ENCODE measurements around the gene EIF2B1.
A peak's percentile ranks its signal among the peaks of the same experiment; 100 is the strongest.

The EIF2B1 gene

GRCh38 chr12:123576611-123577010 is 56.9 kb downstream of the EIF2B1 start:
- TF ChIP-seq CTCF (IDR thresholded peaks at IDR 0.05; ENCODE audit: low read depth, low read length) = no peak
- Histone ChIP-seq H3K27me3 (ENCODE audit: insufficient read depth, low read depth, severe bottlenecking) (no peaks in the 10 kb centered on the region), H3K27ac (no peak overlapping the region), H3K9me3 (ENCODE audit: severe bottlenecking) (no peaks in the 10 kb centered on the region), H3K4me3 (ENCODE audit: low read depth, low read length) (no peak overlapping the region), H3K36me3 (no peaks in the 10 kb centered on the region; the same call in 1 of the 2 replicates)
- DNase-seq = no peak

GRCh38 chr12:123573870-123574269 is 59.6 kb downstream of the EIF2B1 start:
- H3K27ac ChIP-seq = no peak overlapping the region
- H3K27me3 ChIP-seq (ENCODE audit: insufficient read depth, low read depth, severe bottlenecking) = no peaks in the 10 kb centered on the region
- TF ChIP-seq CTCF (IDR thresholded peaks at IDR 0.05; ENCODE audit: low read depth, low read length) = no peak
- no peaks in the 10 kb centered on the region for H3K9me3 ChIP-seq (ENCODE audit: severe bottlenecking)
- no peak for DNase-seq
- no peaks in the 10 kb centered on the region; the same call in 1 of the 2 replicates for H3K36me3 ChIP-seq
- no peak overlapping the region for H3K4me3 ChIP-seq (ENCODE audit: low read depth, low read length)

- no peaks in the 10 kb centered on the region; the same call in 1 of the 2 replicates for H3K36me3 ChIP-seq
- H3K27ac ChIP-seq = no peak overlapping the region
- TF ChIP-seq CTCF (IDR thresholded peaks at IDR 0.05; ENCODE audit: low read depth, low read length) = no peak
- H3K4me3 ChIP-seq (ENCODE audit: low read depth, low read length) = no peak overlapping the region
- DNase-seq = no peak
- H3K9me3 ChIP-seq (ENCODE audit: severe bottlenecking) = no peaks in the 10 kb centered on the region
- H3K27me3 ChIP-seq (ENCODE audit: insufficient read depth, low read depth, severe bottlenecking) = no peaks in the 10 kb centered on the region
Measured at GRCh38 chr12:123572391-123572790, 61.1 kb downstream of the EIF2B1 start.

GRCh38 chr12:123571343-123571813 is 62.1 kb downstream of the EIF2B1 start:
- Histone ChIP-seq H3K4me3 (ENCODE audit: low read depth, low read length) (no peak overlapping the region), H3K27ac (no peak overlapping the region), H3K36me3 (no peaks in the 10 kb centered on the region), H3K9me3 (ENCODE audit: severe bottlenecking) (no peaks in the 10 kb centered on the region), H3K27me3 (ENCODE audit: insufficient read depth, low read depth, severe bottlenecking) (no peaks in the 10 kb centered on the region)
- TF ChIP-seq CTCF (IDR thresholded peaks at IDR 0.05; ENCODE audit: low read depth, low read length) = no peak
- peak; percentile 9 for DNase-seq
